IMR-90 (cell line): ENCODE results near the gene CYREN. TPM values are rescaled to one million over a fixed set of nuclear protein-coding genes. Genes with fewer than 3 reads are reported as not detected.

Source experiments
- ATAC-seq: fragments of 200-7000 bp; cut with Tn5 transposase; 2 replicates; pipeline ENCODE4 v1.9.1; 2020; ENCODE audit warnings: low read depth, mild to moderate bottlenecking, moderate library complexity
- BruUV-seq: library from RNA; stranded (reverse); fragments of 400-500 nt; replicated peaks from 2 replicates; lab custom pipeline; 2021; lab: Mats Ljungman, UMichigan
- CTCF ChIA-PET: fragments of 300-600 bp; formaldehyde crosslinking; extraction: SDS; loops from one replicate; lab custom pipeline; 2021; ENCODE audit warnings: antibody characterized with exemption; lab: Yijun Ruan, JAX
- POLR2A ChIA-PET: fragments of 300-600 bp; sonication (Branson Sonifier 250); formaldehyde crosslinking; loops from one replicate; lab custom pipeline; 2022; ENCODE audit warnings: antibody characterized with exemption; ENCODE audit not compliant: unreplicated experiment; lab: Charles Lee
- DNase-seq: peaks from one replicate; pipeline ENCODE4 v3.0.0; 2013
- H2AFZ ChIP-seq: replicated peaks from 2 replicates; pipeline ENCODE3; 2013; ENCODE audit warnings: low read length, mild to moderate bottlenecking; ENCODE audit not compliant: poor library complexity
- H2AK5ac ChIP-seq: 2 replicates; pipeline ENCODE4 v1.6.1; 2013; ENCODE audit warnings: low read depth, low read length, inconsistent platforms
- H2AK9ac ChIP-seq: replicated peaks from 2 replicates; pipeline ENCODE3; 2013; ENCODE audit warnings: mild to moderate bottlenecking, low read depth, low read length, moderate library complexity; ENCODE audit not compliant: poor library complexity
- H2BK120ac ChIP-seq: 2 replicates; pipeline ENCODE4 v1.6.1; 2013; ENCODE audit warnings: low read depth, low read length, inconsistent platforms
- H2BK15ac ChIP-seq: 3 replicates; pipeline ENCODE4 v1.6.1; 2013; ENCODE audit warnings: low read depth, low read length, inconsistent platforms
- H2BK20ac ChIP-seq: 2 replicates; pipeline ENCODE4 v1.6.1; 2013; ENCODE audit warnings: low read depth, mild to moderate bottlenecking, inconsistent platforms, low read length, moderate library complexity
- H2BK5ac ChIP-seq: 2 replicates; pipeline ENCODE4 v1.6.1; 2013; ENCODE audit warnings: mild to moderate bottlenecking, low read depth, low read length, inconsistent platforms; ENCODE audit not compliant: poor library complexity, severe bottlenecking
- H3K14ac ChIP-seq: replicated peaks from 2 replicates; pipeline ENCODE4 v1.6.1; 2013; ENCODE audit warnings: low read depth, low read length, inconsistent platforms
- H3K18ac ChIP-seq: 2 replicates; pipeline ENCODE4 v1.6.1; 2013; ENCODE audit warnings: low read depth, low read length, control low read depth
- H3K23ac ChIP-seq: 2 replicates; pipeline ENCODE4 v1.6.1; 2013; ENCODE audit warnings: low read depth, low read length, inconsistent platforms
- H3K27ac ChIP-seq: 2 replicates; pipeline ENCODE4 v1.5.1; 2013; ENCODE audit warnings: mild to moderate bottlenecking, control low read depth, low read length; ENCODE audit not compliant: insufficient read depth
- H3K27me3 ChIP-seq: 2 replicates; pipeline ENCODE4 v1.6.1; 2013; ENCODE audit warnings: low read length; ENCODE audit not compliant: control insufficient read depth, insufficient read depth
- H3K36me3 ChIP-seq: 2 replicates; pipeline ENCODE4 v1.6.1; 2013; ENCODE audit warnings: low read length, mixed read lengths; ENCODE audit not compliant: control insufficient read depth, insufficient read depth
- H3K4ac ChIP-seq: 2 replicates; pipeline ENCODE4 v1.6.1; 2013; ENCODE audit warnings: low read depth, low read length, inconsistent platforms
- H3K4me1 ChIP-seq: 2 replicates; pipeline ENCODE4 v1.6.1; 2013; ENCODE audit warnings: low read length, mixed read lengths; ENCODE audit not compliant: control insufficient read depth, insufficient read depth
- H3K4me2 ChIP-seq: 2 replicates; pipeline ENCODE4 v1.6.1; 2013; ENCODE audit warnings: low read depth, mild to moderate bottlenecking, control low read depth, low read length, moderate library complexity
- H3K4me3 ChIP-seq: 2 replicates; pipeline ENCODE4 v1.5.1; 2013; ENCODE audit warnings: low read depth, mild to moderate bottlenecking, control low read depth, low read length, moderate library complexity; ENCODE audit not compliant: insufficient read depth
- H3K56ac ChIP-seq: 2 replicates; pipeline ENCODE4 v1.6.1; 2013; ENCODE audit warnings: low read length, inconsistent platforms; ENCODE audit not compliant: insufficient read depth; ENCODE audit errors: extremely low read depth
- H3K79me1 ChIP-seq, 2 experiments: 2 replicates each; pipeline ENCODE4 v1.6.1; 2013; ENCODE audit warnings: low read length in 2 of 2, inconsistent platforms in 1 of 2, low read depth in 1 of 2
- H3K9ac ChIP-seq: 2 replicates; pipeline ENCODE4 v1.6.1; 2013; ENCODE audit warnings: low read depth, low read length, control low read depth
- H3K9me1 ChIP-seq: 2 replicates; pipeline ENCODE4 v1.6.1; 2013; ENCODE audit warnings: low read length, inconsistent platforms; ENCODE audit not compliant: insufficient read depth
- H3K9me3 ChIP-seq: 2 replicates; pipeline ENCODE4 v1.6.1; 2013; ENCODE audit warnings: low read length; ENCODE audit not compliant: control insufficient read depth, insufficient read depth
- H4K20me1 ChIP-seq: 2 replicates; pipeline ENCODE4 v1.6.1; 2013; ENCODE audit warnings: low read length, inconsistent platforms; ENCODE audit not compliant: insufficient read depth
- H4K5ac ChIP-seq: 2 replicates; pipeline ENCODE4 v1.6.1; 2013; ENCODE audit warnings: mild to moderate bottlenecking, low read depth, low read length, control low read depth
- H4K8ac ChIP-seq, 2 experiments: 2 replicates each; pipeline ENCODE4 v1.6.1; 2013; ENCODE audit warnings: low read depth in 2 of 2, low read length in 2 of 2, control low read depth in 1 of 2, inconsistent platforms in 1 of 2
- H4K91ac ChIP-seq: 2 replicates; pipeline ENCODE4 v1.6.1; 2013; ENCODE audit warnings: low read depth, low read length, inconsistent platforms; ENCODE audit not compliant: insufficient read depth
- BHLHE40 ChIP-seq: fragments of 150-350 bp; IDR thresholded peaks from 2 replicates; pipeline ENCODE4 v1.6.1; 2016; ENCODE audit warnings: mild to moderate bottlenecking, low read depth, low read length
- CHD1 ChIP-seq: IDR thresholded peaks from 2 replicates; pipeline ENCODE4 v1.6.1; 2012; ENCODE audit warnings: low read depth, low read length, improper control_type of control experiment
- MAFK ChIP-seq: IDR thresholded peaks from 2 replicates; pipeline ENCODE4 v1.6.1; 2012; ENCODE audit warnings: low read depth, low read length, improper control_type of control experiment
- MAZ ChIP-seq: IDR thresholded peaks from 2 replicates; pipeline ENCODE4 v1.6.1; 2012; ENCODE audit warnings: low read depth, mild to moderate bottlenecking, low read length, improper control_type of control experiment, moderate library complexity, borderline replicate concordance
- MXI1 ChIP-seq: IDR thresholded peaks from 2 replicates; pipeline ENCODE4 v1.6.1; 2012; ENCODE audit warnings: low read depth, mild to moderate bottlenecking, low read length, moderate library complexity, borderline replicate concordance
- POLR2A ChIP-seq: IDR thresholded peaks from 2 replicates; pipeline ENCODE4 v1.6.1; 2012; ENCODE audit warnings: mild to moderate bottlenecking, low read depth, low read length
- RFX5 ChIP-seq: IDR thresholded peaks from 2 replicates; pipeline ENCODE4 v1.8.0; 2012; ENCODE audit warnings: low read depth, mild to moderate bottlenecking, low read length, moderate library complexity
- SMC3 ChIP-seq: fragments of 150-350 bp; IDR thresholded peaks from 2 replicates; pipeline ENCODE4 v1.6.1; 2016; ENCODE audit warnings: low read depth, mild to moderate bottlenecking, antibody characterized with exemption, low read length, moderate library complexity
- WGBS, 2 experiments: methylation state at CpG; one replicate each; pipeline versions ENCODE4 v1.1.5 to v1.1.7; 2013; ENCODE audit warnings: missing lambda C conversion rate in 2 of 2; ENCODE audit not compliant: insufficient read length in 1 of 2; ENCODE audit errors: extremely low coverage in 2 of 2; 5-methylcytosine and 5-hydroxymethylcytosine counted together
- dilution Hi-C: fragments of 300-500 bp; cut with HindIII; formaldehyde crosslinking; loops from one replicate; pipeline ENCODE4 v1.14.3; 2018; ENCODE audit warnings: low sequenced_read_pairs; ENCODE audit not compliant: unreplicated experiment
- in situ Hi-C: fragments of 300-500 bp; cut with MboI; formaldehyde crosslinking; loops from 3 replicates; pipeline ENCODE4 v1.14.3; 2019; ENCODE audit warnings: low sequenced_read_pairs, inconsistent platforms, mixed read lengths
- intact Hi-C: fragments of 100-400 bp; cut with micrococcal nuclease; formaldehyde crosslinking; loops from 2 replicates; pipeline ENCODE4 v1.10.0; 2022
- polyA plus RNA-seq, 3 experiments: library from polyadenylated mRNA; depleted of rRNA; stranded (reverse); fragments of >200 nt; gene quantifications; 2 replicates each; pipeline ENCODE4 v1.2.3, GENCODE V29; 2012; ENCODE audit warnings: low replicate concordance in 1 of 3
- total RNA-seq: library from RNA; depleted of rRNA; stranded (reverse); fragments of >200 nt; gene quantifications from 2 replicates; pipeline ENCODE4 v1.2.3, GENCODE V29; 2012
- TF ChIP-seq, protein P1 (sequence below): conservative IDR thresholded peaks from 2 replicates; pipeline ENCODE4 v1.5.1; 2012; ENCODE audit warnings: mild to moderate bottlenecking, low read depth, low read length, improper control_type of control experiment
- TF ChIP-seq, protein P2 (sequence below): fragments of 150-350 bp; IDR thresholded peaks from 2 replicates; pipeline ENCODE4 v1.6.1; 2016; ENCODE audit warnings: low read depth, mild to moderate bottlenecking, low read length, moderate library complexity, borderline replicate concordance

The CYREN gene
- total and polyA plus RNA-seq, 2 of the 4 experiments (the other 2 are of a cell fraction) = 26.5 to 29.2 TPM

DNA sequence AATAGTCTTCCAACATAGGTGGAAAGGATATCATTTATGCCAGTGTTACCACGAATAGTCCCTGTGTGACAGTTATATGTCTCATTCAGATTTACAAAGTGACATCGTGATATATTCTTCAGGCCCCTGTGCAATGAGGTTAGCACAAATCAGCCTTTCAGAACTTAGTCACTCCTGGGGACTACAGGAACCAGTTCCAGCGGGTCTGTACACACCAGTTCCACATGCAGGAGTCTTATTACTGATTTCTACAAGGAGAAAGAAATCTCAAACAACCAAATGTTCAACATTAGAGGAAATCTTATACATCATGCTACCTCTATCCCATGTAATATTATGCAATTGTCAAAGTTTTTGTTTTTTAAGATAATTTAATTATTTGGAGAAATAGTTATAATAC, 45.2 kb upstream of the CYREN start (continued):
- TF ChIP-seq, protein P1, sequence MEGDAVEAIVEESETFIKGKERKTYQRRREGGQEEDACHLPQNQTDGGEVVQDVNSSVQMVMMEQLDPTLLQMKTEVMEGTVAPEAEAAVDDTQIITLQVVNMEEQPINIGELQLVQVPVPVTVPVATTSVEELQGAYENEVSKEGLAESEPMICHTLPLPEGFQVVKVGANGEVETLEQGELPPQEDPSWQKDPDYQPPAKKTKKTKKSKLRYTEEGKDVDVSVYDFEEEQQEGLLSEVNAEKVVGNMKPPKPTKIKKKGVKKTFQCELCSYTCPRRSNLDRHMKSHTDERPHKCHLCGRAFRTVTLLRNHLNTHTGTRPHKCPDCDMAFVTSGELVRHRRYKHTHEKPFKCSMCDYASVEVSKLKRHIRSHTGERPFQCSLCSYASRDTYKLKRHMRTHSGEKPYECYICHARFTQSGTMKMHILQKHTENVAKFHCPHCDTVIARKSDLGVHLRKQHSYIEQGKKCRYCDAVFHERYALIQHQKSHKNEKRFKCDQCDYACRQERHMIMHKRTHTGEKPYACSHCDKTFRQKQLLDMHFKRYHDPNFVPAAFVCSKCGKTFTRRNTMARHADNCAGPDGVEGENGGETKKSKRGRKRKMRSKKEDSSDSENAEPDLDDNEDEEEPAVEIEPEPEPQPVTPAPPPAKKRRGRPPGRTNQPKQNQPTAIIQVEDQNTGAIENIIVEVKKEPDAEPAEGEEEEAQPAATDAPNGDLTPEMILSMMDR = no peak
- TF ChIP-seq MAZ (no peak), POLR2A (no peak)

DNA sequence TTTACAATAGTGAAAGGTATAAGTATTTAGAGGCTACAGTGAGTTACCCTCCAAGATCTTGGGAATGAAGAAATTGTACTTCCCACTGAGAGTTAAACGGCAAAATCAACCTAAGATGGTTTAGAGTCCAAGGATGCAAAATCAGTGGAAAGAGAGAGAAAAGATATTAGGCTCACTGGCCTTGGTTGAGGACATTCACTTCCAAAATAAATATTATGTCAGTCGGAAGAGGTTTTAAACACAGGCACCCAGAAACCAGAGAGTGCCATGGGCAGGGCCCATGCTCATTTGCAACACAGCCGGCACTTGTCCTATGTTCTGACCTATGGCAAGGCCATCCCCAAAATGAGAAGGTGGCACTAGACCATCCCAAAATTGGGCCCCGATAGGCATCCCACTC, 44.7 kb upstream of the CYREN start:
- Histone ChIP-seq H2BK15ac (no peak overlapping the region), H4K5ac (no peak overlapping the region), H3K23ac (no peak overlapping the region), H3K9me3 (no peaks in the 10 kb centered on the region), H3K4me2 (no peak overlapping the region), H3K56ac (no peak overlapping the region), H2BK120ac (no peak overlapping the region), H3K27me3 (peaks cover 14% of the 10 kb centered on the region), H4K20me1 (no peaks in the 10 kb centered on the region), H2BK20ac (no peak overlapping the region), H3K9me1 (no peaks in the 10 kb centered on the region), H3K27ac (no peak overlapping the region), H3K14ac (no peak overlapping the region), H4K8ac (no peak overlapping the region), H3K36me3 (no peaks in the 10 kb centered on the region), H2AFZ (no peak overlapping the region), H2AK5ac (no peak overlapping the region), H3K79me1 (peaks cover 0 to 9% of the 10 kb centered on the region in 2 experiments; a peak in 2 of 4 replicates), H3K4me1 (no peaks in the 10 kb centered on the region), H4K91ac (no peak overlapping the region), H2AK9ac (peak overlapping the region; percentile 63), H3K4ac (no peak overlapping the region), H3K4me3 (no peak overlapping the region), H2BK5ac (no peak overlapping the region), H3K18ac (no peak overlapping the region), H3K9ac (no peak overlapping the region)
- no peak for ATAC-seq
- 100% methylated on average over 1 of the region's 4 CpGs; no CpG with 5 or more reads in 1 of the 2 experiments for WGBS, 2 experiments
- intact Hi-C loops = no loop called here
- POLR2A ChIA-PET = no interaction called here
- CTCF ChIA-PET = no interaction called here
- dilution Hi-C loops = no loop called here
- TF ChIP-seq MAZ (no peak), RFX5 (no peak), SMC3 (no peak), BHLHE40 (no peak), MXI1 (no peak), POLR2A (no peak), CHD1 (no peak), MAFK (no peak)
- TF ChIP-seq, protein P2, sequence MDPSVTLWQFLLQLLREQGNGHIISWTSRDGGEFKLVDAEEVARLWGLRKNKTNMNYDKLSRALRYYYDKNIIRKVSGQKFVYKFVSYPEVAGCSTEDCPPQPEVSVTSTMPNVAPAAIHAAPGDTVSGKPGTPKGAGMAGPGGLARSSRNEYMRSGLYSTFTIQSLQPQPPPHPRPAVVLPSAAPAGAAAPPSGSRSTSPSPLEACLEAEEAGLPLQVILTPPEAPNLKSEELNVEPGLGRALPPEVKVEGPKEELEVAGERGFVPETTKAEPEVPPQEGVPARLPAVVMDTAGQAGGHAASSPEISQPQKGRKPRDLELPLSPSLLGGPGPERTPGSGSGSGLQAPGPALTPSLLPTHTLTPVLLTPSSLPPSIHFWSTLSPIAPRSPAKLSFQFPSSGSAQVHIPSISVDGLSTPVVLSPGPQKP = no peak
- TF ChIP-seq, protein P1 = no peak
- in situ Hi-C loops = no loop called here
- no TSS peak for BruUV-seq
- DNase-seq = no peak
